NCI-H2196 (cell line): ENCODE measurements around the gene KRTAP4-4.

ENCODE experiments used
- DNase-seq: peaks from one replicate; lab custom pipeline; 2025; ENCODE audit not compliant: unreplicated experiment; lab: John Stamatoyannopoulos, UW

The KRTAP4-4 gene

DNA sequence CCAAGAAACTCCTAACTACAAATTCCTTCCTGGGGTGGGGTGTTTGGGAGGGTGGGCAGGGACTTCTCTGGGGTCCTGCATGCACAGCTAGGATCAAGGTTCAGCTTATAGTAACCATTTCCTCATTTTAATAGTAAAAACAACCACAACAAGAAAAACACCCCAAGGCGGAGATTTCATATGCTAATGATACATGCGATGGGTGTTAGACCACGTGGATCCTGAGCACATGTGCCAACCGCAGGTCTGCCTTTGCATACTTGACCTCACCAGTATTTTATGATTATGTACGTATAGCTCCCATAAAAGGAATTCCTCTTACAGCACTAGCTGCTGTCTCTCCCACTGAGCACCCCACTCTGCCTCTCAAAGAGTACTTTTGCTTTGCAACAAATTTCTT, 44.3 kb downstream of the KRTAP4-4 start:
- DNase-seq = no peak

DNA sequence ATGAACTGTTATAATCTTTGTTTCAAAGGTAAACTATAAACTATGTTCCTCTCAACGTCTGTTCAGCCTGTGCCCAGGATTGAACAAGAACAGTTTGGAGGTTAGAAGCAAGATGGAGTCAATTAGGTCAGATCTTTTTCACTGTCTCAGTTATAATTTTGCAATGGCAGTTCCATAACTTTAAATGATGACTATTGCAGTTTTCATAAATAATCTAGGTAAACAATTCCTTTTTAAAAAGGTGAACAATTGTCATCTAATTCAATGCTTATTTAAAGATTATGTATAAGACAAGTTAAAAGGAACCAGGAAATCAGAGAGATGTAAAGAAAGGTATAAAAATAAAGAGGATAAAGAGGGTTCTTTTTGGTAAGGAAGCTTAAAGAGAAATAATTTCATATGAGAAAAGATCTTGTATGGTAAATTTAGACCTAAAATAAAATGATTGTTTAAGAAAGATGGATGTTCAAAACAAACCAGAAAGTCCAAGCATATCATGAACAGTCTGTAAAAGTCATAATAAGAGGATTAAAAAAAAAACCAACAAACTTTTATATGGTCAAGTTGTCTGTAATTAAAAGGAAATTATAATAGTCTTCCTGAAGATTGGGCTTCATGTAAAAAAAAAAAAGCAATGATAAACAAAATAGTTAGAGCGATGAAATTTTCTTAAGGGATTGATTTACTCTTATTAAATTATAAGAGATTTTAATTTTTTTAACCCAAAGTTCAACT, 49.2 kb downstream of the KRTAP4-4 start:
- DNase-seq = no peak
